Peyer's patch (tissue), 4 donors: ENCODE results near the gene MYH4. TPM values are rescaled to one million over a fixed set of nuclear protein-coding genes. Genes with fewer than 3 reads are reported as not detected.

Source experiments
- DNase-seq, 3 donors: peaks; one replicate each; pipeline ENCODE4 v3.0.0-alpha.2; 2017 to 2019
- H3K27ac ChIP-seq, 4 donors: fragments of 200-600 bp; sonication (generic); one replicate each; pipeline ENCODE4 v1.5.1; 2016 to 2019
- H3K27me3 ChIP-seq, 2 donors: fragments of 200-600 bp; sonication (generic); one replicate each; pipeline ENCODE4 v1.5.1; 2019
- H3K36me3 ChIP-seq, 3 donors: fragments of 200-600 bp; sonication (generic); one replicate each; pipeline ENCODE4 v1.5.1; 2016 to 2019
- H3K4me1 ChIP-seq, 4 donors: fragments of 200-600 bp; sonication (generic); one replicate each; pipeline ENCODE4 v1.5.1; 2016 to 2019
- H3K4me3 ChIP-seq, 4 donors: fragments of 200-600 bp; sonication (generic); 1 replicate in 3 of 4; 2 replicates in 1 of 4; pipeline ENCODE4 v1.5.1; 2016 to 2019; ENCODE audit warnings: mild to moderate bottlenecking in 1 of 4
- H3K9me3 ChIP-seq, 4 donors: fragments of 200-600 bp; sonication (generic); one replicate each; pipeline ENCODE4 v1.5.1; 2016 to 2019; ENCODE audit warnings: mild to moderate bottlenecking in 1 of 4
- CTCF ChIP-seq, 6 experiments: fragments of 450-650 bp in 4 of 6; fragments of 200-600 bp in 2 of 6; sonication (generic) in 1 of 6; IDR thresholded peaks; one replicate each; pipeline ENCODE4 v1.5.1; 2017 to 2019; ENCODE audit warnings: antibody characterized with exemption in 6 of 6, mild to moderate bottlenecking in 3 of 6, moderate library complexity in 1 of 6
- POLR2A ChIP-seq, 2 donors: fragments of 450-650 bp; IDR thresholded peaks; one replicate each; pipeline ENCODE4 v1.5.1; 2017; ENCODE audit warnings: antibody characterized with exemption in 2 of 2, mild to moderate bottlenecking in 2 of 2, moderate library complexity in 2 of 2
- total RNA-seq, 4 donors: library from RNA; depleted of rRNA; stranded (reverse); fragments of >200 nt; gene quantifications; one replicate each; pipeline ENCODE4 v1.1.0, GENCODE V29; 2016

Gene MYH4
- total RNA-seq, 4 donors from 2014 or later = not detected

GRCh38 chr17:10394201-10394887 lies 75.0 kb downstream of the MYH4 start:
- Histone ChIP-seq H3K4me3 (no peak overlapping the region), H3K27ac (no peak overlapping the region), H3K9me3 (no peaks in the 10 kb centered on the region), H3K4me1 (no peaks in the 10 kb centered on the region), H3K36me3 (no peaks in the 10 kb centered on the region), H3K27me3 (no peaks in the 10 kb centered on the region)
- TF ChIP-seq POLR2A (IDR thresholded peaks at IDR 0.05) (no peak), CTCF (IDR thresholded peaks at IDR 0.05) (no peak)
- DNase-seq = no peak

Other genes with a start within 250 kb of the MYH4 start
- 10 to 100 TPM in 1 of 4 donors, under 1 TPM in 1, not detected in 2; 0.19 to 11.6 TPM for gene MYH13, start 96.6 kb downstream of the MYH4 start, total RNA-seq
- gene MYH8, start 47.6 kb downstream of the MYH4 start, total RNA-seq = not detected
- gene MYH1, start 49.0 kb upstream of the MYH4 start, total RNA-seq = under 1 TPM in 1 of 4 donors, not detected in 3; 0.19 TPM
- under 1 TPM in 1 of 4 donors, not detected in 3; 0.83 TPM for gene MYH2, start 80.1 kb upstream of the MYH4 start, total RNA-seq
- gene MYH3, start 187.8 kb upstream of the MYH4 start, total RNA-seq = 10 to 100 TPM in 2 of 4 donors, 1 to 10 TPM in 2; 3.7 to 32.2 (median 8.4) TPM
- gene SCO1, start 228.0 kb upstream of the MYH4 start, total RNA-seq = 10 to 100 TPM; 12.4 to 28.6 (median 19.5) TPM
- 10 to 100 TPM in 2 of 4 donors, 1 to 10 TPM in 2; 6.5 to 20.6 (median 14.0) TPM for gene ADPRM, start 228.0 kb upstream of the MYH4 start, total RNA-seq